ENCODE results near the gene NRL.

The NRL gene

DNA sequence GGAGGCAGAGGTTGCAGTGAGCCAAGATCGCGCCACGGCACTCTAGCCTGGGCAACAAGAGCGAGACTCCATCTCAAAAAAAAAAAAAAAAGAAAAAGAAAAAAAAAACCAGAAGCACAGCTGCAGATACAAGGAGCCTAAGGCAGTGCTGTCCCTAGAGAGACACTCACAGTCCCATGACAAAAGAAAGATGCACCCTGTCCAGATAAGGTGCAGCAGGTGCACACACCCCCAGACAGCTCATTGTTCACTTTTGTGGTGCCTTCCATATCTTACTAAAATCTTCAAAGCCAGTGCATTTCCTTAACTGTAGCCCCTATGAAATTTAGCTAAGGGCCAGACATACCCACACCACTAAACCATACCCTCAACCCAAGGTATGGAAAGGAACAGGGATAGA, 7.7 kb upstream of the NRL start:
- TF ChIP-seq, protein P1, sequence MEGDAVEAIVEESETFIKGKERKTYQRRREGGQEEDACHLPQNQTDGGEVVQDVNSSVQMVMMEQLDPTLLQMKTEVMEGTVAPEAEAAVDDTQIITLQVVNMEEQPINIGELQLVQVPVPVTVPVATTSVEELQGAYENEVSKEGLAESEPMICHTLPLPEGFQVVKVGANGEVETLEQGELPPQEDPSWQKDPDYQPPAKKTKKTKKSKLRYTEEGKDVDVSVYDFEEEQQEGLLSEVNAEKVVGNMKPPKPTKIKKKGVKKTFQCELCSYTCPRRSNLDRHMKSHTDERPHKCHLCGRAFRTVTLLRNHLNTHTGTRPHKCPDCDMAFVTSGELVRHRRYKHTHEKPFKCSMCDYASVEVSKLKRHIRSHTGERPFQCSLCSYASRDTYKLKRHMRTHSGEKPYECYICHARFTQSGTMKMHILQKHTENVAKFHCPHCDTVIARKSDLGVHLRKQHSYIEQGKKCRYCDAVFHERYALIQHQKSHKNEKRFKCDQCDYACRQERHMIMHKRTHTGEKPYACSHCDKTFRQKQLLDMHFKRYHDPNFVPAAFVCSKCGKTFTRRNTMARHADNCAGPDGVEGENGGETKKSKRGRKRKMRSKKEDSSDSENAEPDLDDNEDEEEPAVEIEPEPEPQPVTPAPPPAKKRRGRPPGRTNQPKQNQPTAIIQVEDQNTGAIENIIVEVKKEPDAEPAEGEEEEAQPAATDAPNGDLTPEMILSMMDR (IDR thresholded peaks at IDR 0.05; ENCODE audit: control extremely low read depth, extremely low read depth, low read depth, missing control alignments): no peak
- no peak for DNase-seq (ENCODE audit: extremely low spot score)
- ChIA-PET CTCF (interaction anchor here (1.6 to 6.5 kb wide), 2 partner anchors 13 to 15 kb away, joined by 3 to 38 read pairs; no protein-coding TSS in a partner anchor), POLR2A (no interaction called here)

DNA sequence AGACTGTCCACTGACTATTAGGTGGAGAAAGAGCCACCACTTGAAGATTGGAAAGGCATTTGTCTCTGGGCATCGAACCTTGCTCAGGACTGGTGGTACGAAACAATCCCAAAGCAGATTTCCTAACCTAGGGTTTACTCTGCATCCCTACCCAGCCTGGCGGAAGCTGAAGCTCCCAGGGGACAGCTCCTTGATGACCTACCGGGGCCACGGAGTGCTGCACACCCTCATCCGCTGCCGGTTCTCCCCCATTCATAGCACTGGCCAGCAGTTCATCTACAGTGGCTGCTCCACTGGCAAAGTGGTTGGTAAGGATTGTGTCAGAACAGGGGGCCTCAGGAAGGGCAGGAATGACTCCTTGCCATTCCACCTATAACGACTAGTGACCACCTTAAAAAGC, 6.5 kb upstream of the NRL start:
- TF ChIP-seq, protein P1 (IDR thresholded peaks at IDR 0.05; ENCODE audit: control extremely low read depth, extremely low read depth, low read depth, missing control alignments): no peak
- CTCF ChIA-PET: no interaction called here
- POLR2A ChIA-PET: interaction anchor here (0.6 kb wide), 1 partner anchor 15 kb away, joined by 3 read pairs; the partner anchor contains the start of gene PSME1
- DNase-seq (ENCODE audit: extremely low spot score): no peak

DNA sequence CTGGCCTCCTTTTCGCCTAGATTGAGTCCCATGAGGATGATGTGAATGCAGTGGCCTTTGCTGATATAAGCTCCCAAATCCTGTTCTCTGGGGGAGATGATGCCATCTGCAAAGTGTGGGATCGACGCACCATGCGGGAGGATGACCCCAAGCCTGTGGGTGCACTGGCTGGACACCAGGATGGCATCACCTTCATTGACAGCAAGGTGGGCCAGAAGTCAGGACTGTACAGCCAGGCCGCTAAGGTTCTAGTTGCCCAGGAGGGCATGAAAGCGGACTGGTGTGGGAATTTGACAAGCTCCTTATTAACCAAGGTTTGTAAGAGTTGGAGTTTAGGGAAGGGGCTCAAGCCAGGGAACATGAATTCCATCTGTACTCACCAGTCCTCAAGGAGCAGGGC, 4.9 kb upstream of the NRL start:
- CTCF ChIA-PET: interaction anchor here (1.0 to 6.8 kb wide), 5 partner anchors 10 to 63 kb away, joined by 3 to 58 read pairs (median 6); partner anchors contain the start of genes EMC9, FITM1 and PSME1
- no peak for DNase-seq (ENCODE audit: extremely low spot score)
- POLR2A ChIA-PET: no interaction called here
- TF ChIP-seq, protein P1 (IDR thresholded peaks at IDR 0.05; ENCODE audit: control extremely low read depth, extremely low read depth, low read depth, missing control alignments): no peak

DNA sequence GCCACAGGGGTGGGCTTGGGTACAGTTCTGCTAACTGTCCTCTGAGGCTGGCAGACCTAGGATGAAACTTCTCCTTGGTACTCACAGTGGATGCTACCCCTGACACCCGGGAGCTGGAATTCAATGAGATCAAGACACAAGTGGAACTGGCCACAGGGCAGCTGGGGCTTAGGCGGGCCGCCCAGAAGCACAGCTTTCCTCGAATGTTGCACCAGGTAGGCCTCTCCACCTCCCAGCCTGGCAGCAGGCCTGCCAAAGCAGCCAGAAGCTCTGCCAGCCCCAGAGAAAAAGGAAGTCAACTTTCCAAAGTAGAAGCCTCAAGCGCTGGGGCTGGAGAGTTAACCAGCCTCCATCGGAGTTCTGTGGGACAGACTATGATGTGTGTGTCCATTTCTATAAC, 2.4 kb upstream of the NRL start:
- CTCF ChIA-PET: interaction anchor here (0.9 to 6.8 kb wide), 9 partner anchors 9 to 59 kb away, joined by 3 to 58 read pairs (median 18); partner anchors contain the start of genes EMC9, FITM1, IRF9 and PCK2
- TF ChIP-seq, protein P1 (IDR thresholded peaks at IDR 0.05; ENCODE audit: control extremely low read depth, extremely low read depth, low read depth, missing control alignments): no peak
- POLR2A ChIA-PET: interaction anchor here (0.7 to 2.0 kb wide), 3 partner anchors 24 to 44 kb away, joined by 3 to 7 read pairs (median 3); partner anchors contain the start of genes EMC9, IRF9 and RNF31
- no peak for DNase-seq (ENCODE audit: extremely low spot score)

DNA sequence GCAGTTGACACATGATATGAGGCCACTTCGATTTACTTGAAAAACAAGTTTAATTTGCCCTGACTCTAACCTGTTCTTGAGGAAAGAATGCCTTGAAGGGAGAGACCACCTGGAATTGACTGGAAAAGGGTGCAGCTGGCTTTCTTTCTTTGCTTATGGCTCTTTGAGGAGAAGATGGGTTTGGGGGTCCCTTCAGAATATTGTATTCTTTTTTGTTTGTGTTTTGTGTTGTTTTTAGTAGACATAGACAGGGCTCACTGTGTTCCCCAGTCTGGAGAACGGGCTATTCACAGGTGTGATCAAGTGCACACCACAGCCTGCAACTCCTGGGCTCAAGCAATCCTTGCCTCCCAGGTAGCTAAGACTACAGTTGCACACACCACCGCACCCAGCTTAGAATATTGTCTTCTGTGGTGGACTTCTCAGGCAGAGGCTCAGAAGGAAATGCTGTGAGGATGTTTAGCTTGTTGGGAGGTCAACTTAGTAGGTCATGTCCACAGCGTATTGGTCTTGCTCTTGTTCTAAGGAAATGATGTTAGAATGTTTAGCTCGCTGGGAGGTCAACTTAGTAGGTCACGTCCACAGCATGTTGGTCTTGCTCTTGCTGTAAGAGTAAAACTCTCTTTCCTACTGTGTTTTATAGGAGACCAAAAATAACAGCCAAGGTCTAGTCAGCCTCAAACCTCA, 1.5 kb upstream of the NRL start:
- ChIA-PET POLR2A (interaction anchor here (1.2 to 3.1 kb wide), 3 partner anchors 20 to 45 kb away, joined by 3 to 28 read pairs (median 7); partner anchors contain the start of genes EMC9, IRF9 and PSME1), CTCF (interaction anchor here (1.0 to 6.8 kb wide), 11 partner anchors 9 to 62 kb away, joined by 3 to 58 read pairs (median 18); partner anchors contain the start of genes EMC9, FITM1, IRF9 and PCK2)

More for the DNA sequence above, 1.5 kb upstream of the NRL start:
- no peak for DNase-seq (ENCODE audit: extremely low spot score)
- TF ChIP-seq, protein P1 (IDR thresholded peaks at IDR 0.05; ENCODE audit: control extremely low read depth, extremely low read depth, low read depth, missing control alignments): no peak
